ENCODE data around the gene MAP3K15. TPM values are rescaled to one million over a fixed set of nuclear protein-coding genes. Genes with fewer than 3 reads are reported as not detected.

Gene MAP3K15
- total RNA-seq, 1 experiment from 2014 or later: 1.3 TPM

- no peaks in the 10 kb centered on the region for H4K20me1 ChIP-seq (ENCODE audit: insufficient read depth)
- ChIA-PET RAD21 (ENCODE audit: low non-redundant PET in 1 of 2, low total read pairs in 2 of 2, uncharacterized antibody in 2 of 2, unreplicated experiment in 2 of 2) (no interaction called here), POLR2A (no interaction called here), CTCF (no interaction called here)
- H3K4me2 ChIP-seq (ENCODE audit: low read length): no peak overlapping the region
- no peaks in the 10 kb centered on the region for H3K4me1 ChIP-seq (ENCODE audit: control insufficient read depth in 1 of 2, insufficient read depth in 2 of 2, low read length in 2 of 2)
- TF ChIP-seq SIN3A (IDR thresholded peaks at IDR 0.05; ENCODE audit: low read depth) (no peak), YY1 (IDR thresholded peaks at IDR 0.05; ENCODE audit: extremely low read depth, insufficient replicate concordance, low read depth, low read length) (no peak), SRF (IDR thresholded peaks at IDR 0.05; ENCODE audit: low read depth) (no peak), EZH2 (IDR thresholded peaks at IDR 0.05) (no peak), MAX (IDR thresholded peaks at IDR 0.05) (no peak), ZBTB33 (IDR thresholded peaks at IDR 0.05; ENCODE audit: extremely low read depth, insufficient replicate concordance, low read length) (no peak), POLR2AphosphoS5 (IDR thresholded peaks at IDR 0.05; ENCODE audit: low read depth, low read length) (no peak), ATF3 (IDR thresholded peaks at IDR 0.05) (no peak), EGR1 (IDR thresholded peaks at IDR 0.05; ENCODE audit: low read depth) (no peak), RAD21 (IDR thresholded peaks at IDR 0.05; ENCODE audit: low read depth) (no peak), SP1 (IDR thresholded peaks at IDR 0.05; ENCODE audit: low read depth) (no peak), JUND (IDR thresholded peaks at IDR 0.05) (no peak), ZNF274 (IDR thresholded peaks at IDR 0.05; ENCODE audit: low read depth, low read length) (no peak), CEBPB (IDR thresholded peaks at IDR 0.05; ENCODE audit: low read depth) (no peak), TCF7L2 (IDR thresholded peaks at IDR 0.05; ENCODE audit: borderline replicate concordance, extremely low read depth, insufficient read depth, insufficient read length) (no peak), REST (IDR thresholded peaks at IDR 0.05; ENCODE audit: low read depth) (no peak)
- intact Hi-C loops (cut with micrococcal nuclease): no loop called here
- H3K9ac ChIP-seq (ENCODE audit: low read length): no peak overlapping the region
- no peaks in the 10 kb centered on the region for H3K27me3 ChIP-seq (ENCODE audit: insufficient read depth, low read length)
- H2AFZ ChIP-seq (ENCODE audit: low read depth, low read length, poor library complexity, severe bottlenecking): no peak overlapping the region
- no peaks in the 10 kb centered on the region for H3K79me2 ChIP-seq (ENCODE audit: insufficient read depth, low read length)
- H3K27ac ChIP-seq (ENCODE audit: low read depth, low read length): no peak overlapping the region
- H3K36me3 ChIP-seq (ENCODE audit: control insufficient read depth in 1 of 2, insufficient read depth in 2 of 2, low read length in 2 of 2): no peaks in the 10 kb centered on the region
- DNase-seq (ENCODE audit: low read depth, low spot score) (no peak), ATAC-seq (no peak)
- H3K4me3 ChIP-seq (replicated peaks in 1 of 2; ENCODE audit: low read depth in 1 of 2, low read length in 2 of 2): no peak overlapping the region
- H3K9me3 ChIP-seq (ENCODE audit: control insufficient read depth in 1 of 2, insufficient read depth in 1 of 2, low read depth in 1 of 2, low read length in 2 of 2): no peaks in the 10 kb centered on the region
- BruUV-seq (replicated peaks): no TSS peak
- H3K9me2 ChIP-seq (ENCODE audit: insufficient read depth): no peaks in the 10 kb centered on the region
Measured at GRCh38 chrX:19388064-19388679, 127.1 kb downstream of the MAP3K15 start.

Measured in HCT116 (cell line).